NCI-H187 treated with DMSO at 0.1 percent for 48 hours (cell line): ENCODE data around the gene INSC.

Experiments
- DNase-seq: peaks from one replicate; lab custom pipeline; 2025; lab: John Stamatoyannopoulos, UW

The INSC gene

GRCh38 chr11:15148169-15148568 is 33.4 kb downstream of the INSC start:
- no peak for DNase-seq

GRCh38 chr11:15149050-15149449 is 34.3 kb downstream of the INSC start:
- DNase-seq, result no peak

DNA sequence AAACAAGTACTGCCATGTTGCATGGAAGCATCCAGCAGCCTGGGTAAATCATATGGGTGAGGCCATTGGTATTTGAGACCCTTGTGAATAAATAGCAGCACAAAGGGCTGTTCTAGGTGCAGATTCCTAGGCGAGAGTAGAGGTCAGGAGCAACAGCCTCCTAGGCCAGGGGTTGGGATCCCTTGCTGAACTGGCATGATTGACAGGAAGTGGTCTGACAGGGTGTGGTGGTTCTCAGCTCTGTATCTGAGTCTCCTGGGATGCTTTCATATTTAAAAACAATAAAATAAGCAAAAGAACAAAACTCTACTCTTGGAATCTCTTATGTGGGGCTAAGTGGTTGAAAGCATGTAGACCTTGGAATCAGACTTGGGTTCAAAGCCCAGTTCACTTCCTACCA is 35.8 kb downstream of the INSC start:
- DNase-seq, result no peak

- DNase-seq, result no peak
Measured at GRCh38 chr11:15153231-15153630, 38.5 kb downstream of the INSC start.

DNA sequence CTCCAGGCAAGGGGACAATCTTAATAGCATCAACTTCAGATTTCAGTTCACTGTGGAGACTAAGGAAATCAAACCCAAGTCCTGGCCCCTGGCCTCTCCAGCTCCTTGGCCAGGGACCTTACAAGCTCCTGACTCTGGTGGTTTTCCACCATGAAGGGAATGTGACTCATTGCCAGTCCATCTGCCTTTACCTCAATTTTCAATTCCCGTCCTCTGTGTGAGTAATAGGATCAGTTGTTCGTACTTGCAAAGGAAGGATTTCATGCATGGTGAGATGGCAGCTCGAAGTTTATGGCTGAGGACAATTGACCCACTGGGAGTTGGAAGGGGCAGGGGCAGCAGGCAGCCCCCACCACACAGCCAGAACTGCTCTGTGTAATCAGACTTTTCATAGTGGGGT is 42.5 kb downstream of the INSC start:
- no peak for DNase-seq

GRCh38 chr11:15157606-15158137 is 42.9 kb downstream of the INSC start:
- DNase-seq, result no peak

- no peak for DNase-seq
Measured at GRCh38 chr11:15158351-15159015, 43.8 kb downstream of the INSC start.

GRCh38 chr11:15159085-15159484 is 44.4 kb downstream of the INSC start:
- DNase-seq, result no peak

GRCh38 chr11:15161790-15162189 is 47.1 kb downstream of the INSC start:
- DNase-seq, result no peak

GRCh38 chr11:15163136-15163535 is 48.4 kb downstream of the INSC start:
- DNase-seq, result no peak

DNA sequence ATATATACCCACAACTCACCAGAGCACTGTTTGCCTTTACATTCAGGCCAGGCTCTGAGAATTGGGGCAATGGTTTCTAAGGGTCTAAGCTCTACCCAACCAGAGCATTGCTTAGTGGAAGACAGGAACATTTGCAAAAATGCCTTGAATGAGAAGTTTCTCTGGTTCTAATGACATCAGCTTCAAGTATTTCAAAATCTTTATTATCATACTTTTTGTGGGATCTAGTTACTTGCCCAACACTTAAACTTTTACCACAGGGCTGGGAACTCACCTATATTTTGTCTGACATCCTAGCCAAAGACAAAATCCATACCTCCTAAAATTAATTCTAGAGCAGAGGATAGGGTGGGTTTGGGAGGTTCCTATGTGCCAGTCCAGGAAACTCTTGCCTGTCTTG is 51.5 kb downstream of the INSC start:
- DNase-seq, result no peak

GRCh38 chr11:15169815-15170551 is 55.3 kb downstream of the INSC start:
- no peak for DNase-seq

GRCh38 chr11:15170698-15171097 is 56.0 kb downstream of the INSC start:
- no peak for DNase-seq

DNA sequence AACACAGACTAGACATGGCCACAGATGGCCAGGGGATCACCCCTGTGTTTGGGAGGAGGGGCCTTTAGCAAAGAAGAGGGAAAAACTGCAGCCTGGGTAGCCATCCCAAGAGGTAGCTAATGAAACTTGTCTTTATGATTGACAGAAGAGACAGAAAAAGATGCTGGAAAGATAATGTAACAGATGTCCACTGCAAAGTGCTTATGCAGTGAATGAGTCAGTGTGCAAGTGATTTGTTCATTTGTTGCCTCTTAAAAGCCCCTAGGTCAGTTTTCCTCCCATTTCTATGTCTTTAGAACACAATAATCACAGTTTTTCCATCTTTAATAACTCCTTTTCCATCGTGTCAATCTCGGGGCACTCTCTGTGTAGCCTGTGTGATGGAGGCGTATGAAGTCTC is 57.2 kb downstream of the INSC start:
- no peak for DNase-seq

- no peak for DNase-seq
Measured at GRCh38 chr11:15175831-15176230, 61.1 kb downstream of the INSC start.

GRCh38 chr11:15176646-15177163 is 62.0 kb downstream of the INSC start:
- no peak for DNase-seq

DNA sequence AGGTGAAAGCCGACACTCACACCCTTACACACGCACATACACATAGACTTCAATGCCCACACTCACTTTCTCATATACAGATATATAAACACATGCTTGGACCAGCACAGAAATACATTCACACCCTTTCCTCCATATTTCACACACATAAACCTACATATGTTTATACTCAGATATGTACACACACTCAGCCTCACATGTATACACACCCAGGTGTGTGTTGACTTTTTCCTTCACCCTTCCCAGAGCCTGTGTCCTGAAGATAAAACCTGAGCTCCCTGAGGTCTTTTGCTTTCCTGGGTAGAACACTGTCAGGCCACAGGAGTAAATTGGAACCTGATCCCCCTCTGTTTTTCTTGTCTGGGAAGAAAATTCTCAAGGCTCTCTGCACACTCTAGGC is 62.8 kb downstream of the INSC start:
- DNase-seq, result no peak

- DNase-seq, result no peak
Measured at GRCh38 chr11:15178214-15178613, 63.5 kb downstream of the INSC start.

GRCh38 chr11:15179167-15179566 is 64.4 kb downstream of the INSC start:
- no peak for DNase-seq

DNA sequence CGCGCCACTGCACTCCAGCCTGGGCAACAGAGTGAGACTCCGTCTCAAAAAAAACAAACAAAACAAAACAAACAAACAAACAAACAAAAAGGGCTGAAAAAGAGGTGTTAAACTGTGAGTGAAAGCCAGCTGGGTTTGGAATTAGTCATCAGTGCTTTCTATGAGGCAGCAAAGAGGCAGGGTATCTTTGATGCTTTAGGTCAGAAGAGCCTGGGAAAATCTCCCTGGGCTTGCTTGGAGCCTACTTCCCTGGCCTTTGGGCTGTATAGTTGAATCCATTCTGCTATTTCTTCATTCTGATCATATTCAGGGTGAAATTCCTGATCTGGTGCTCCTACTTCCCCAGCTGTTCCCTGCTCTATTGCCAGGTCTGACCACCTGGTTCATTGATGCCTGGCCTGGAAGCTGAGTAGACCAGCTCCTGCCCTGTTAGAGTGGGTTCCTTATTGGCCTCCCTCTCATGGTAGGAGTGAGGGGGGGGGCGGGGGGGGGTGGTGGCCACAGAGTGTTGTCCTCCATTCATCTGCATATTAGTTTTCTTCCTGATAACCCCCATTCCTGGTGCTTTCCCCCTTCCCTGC is 65.6 kb downstream of the INSC start:
- no peak for DNase-seq

DNA sequence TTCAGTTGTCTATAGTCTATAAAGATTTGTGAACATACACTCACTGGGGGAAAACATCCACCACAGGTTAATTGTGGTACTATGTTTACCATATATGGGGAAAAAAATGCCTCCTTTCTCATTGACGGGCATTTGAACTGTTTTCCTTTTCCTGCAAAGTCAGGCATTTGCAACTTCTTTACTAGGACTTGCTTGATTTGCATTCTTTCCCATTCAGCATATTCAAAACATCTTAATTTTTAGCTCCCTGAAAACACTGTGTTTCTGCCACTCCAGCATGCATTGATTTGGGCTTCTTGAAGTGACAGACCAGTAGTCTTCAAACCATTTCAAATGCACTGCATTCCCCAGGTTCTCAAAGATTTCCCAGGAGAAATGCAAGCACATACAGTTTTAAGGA is 67.6 kb downstream of the INSC start:
- DNase-seq, result no peak

DNA sequence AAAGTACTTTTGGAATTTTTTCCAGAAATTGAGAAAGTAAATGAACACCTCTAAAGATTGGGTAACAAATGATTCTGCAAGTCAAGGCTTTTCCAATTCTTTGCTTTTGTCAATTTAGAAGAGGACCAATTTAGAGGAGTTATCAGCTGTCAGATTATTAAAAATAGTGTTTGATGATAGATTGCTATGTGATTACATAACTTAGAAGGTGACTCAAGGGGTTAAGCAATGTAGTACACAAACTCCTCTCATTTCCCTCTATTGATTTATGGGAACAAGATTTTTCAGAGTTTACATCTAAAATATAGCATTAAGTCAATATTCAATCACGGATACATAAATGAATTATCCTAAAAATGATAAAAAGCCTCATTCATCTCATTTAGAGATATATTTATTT is 70.3 kb downstream of the INSC start:
- no peak for DNase-seq

GRCh38 chr11:15186146-15186545 is 71.4 kb downstream of the INSC start:
- DNase-seq, result no peak
